HG03064 (cell line): ENCODE data around the gene ATPAF1.
A peak's percentile ranks its signal among the peaks of the same experiment; 100 is the strongest.
"Not testable (repeated sequence)": the region's sequence is repeated elsewhere in the genome, so short reads cannot be mapped to it uniquely, and the experiment has no call there.

ENCODE experiments used
- ATAC-seq: cut with Tn5 transposase; IDR thresholded peaks from one replicate; pipeline ENCODE4 v1.9.1; 2021; ENCODE audit warnings: low read depth; ENCODE audit not compliant: unreplicated experiment

The ATPAF1 gene

DNA sequence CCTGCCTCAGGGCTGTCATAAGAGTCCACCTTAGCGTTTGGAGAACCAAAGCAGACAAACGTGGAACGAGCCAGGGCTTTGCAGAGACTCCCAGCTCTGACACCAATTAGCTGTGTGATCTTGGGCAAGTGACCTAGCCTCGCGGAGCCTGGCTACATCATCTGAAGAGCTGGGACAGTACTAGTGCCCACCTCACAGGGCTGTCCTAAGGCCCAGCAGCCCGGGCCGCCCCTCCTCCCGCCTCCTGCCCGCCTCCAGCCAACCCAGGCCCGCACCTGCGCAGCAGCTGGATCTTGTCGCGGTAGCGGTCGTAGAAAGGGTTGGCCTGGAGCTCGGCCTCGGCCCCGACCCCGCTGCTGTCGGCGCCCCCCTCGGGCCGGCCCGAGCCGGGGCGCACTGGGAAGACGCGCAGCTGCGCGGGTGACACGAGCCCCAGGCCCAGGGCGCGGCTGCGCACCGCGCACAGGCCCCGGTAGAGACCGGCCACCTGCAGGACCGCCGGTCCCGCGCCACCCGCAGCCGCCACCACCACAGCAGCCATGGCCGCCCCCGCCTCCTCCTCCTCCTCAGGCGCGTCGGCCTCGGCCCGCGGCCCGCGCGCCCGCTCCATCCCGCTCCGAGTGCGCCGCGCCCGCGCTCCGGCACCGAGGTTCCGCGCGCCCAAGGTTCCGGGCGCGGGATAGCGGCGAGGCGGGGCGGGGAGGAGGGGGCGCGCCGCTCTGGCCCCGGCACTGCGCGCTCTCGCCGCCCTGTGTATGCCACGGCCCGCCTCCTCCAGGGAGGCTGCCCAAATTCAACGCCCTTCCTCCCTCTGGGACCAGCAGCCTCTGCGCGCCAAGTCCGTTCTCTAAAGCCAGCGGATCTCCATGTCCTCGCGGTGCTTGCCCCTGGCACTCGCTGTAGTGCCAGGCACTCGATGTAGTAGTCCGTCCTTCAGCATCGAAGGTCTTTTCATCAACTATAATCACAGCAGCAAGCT lies at the start of gene ATPAF1:
TSS of gene ATPAF1 (minus strand) at position 583 of the 979 bp plus-strand sequence. CDS start at position 541, 42 bp downstream.
- ATAC-seq, result peak; percentile 67

GRCh38 chr1:46717654-46718053 lies 49.5 kb upstream of the ATPAF1 start:
- no peak for ATAC-seq

GRCh38 chr1:46714976-46715375 lies 46.8 kb upstream of the ATPAF1 start:
- ATAC-seq, result no peak

- ATAC-seq, result no peak
These were observed 40.0 kb upstream of the ATPAF1 start for GRCh38 chr1:46708121-46708520.

DNA sequence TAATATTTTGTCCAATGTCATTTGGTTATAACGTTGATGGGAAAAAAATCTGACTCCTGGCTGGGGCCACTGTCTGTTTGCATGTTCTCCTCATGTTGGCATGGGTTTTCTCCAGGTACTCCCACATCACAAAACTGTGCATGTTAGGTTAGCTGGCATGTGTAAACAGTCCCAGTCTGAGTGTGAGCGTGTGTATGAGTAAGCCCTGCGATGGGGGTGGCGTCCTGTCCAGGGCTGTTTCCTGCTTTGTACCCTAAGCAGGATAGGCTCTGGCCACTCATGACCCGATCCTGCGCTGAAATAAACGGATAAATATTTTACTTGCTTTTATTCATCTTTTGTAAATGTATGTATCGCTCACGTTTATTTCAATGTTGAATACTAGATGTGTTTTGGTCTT lies 37.2 kb upstream of the ATPAF1 start:
- no peak for ATAC-seq

DNA sequence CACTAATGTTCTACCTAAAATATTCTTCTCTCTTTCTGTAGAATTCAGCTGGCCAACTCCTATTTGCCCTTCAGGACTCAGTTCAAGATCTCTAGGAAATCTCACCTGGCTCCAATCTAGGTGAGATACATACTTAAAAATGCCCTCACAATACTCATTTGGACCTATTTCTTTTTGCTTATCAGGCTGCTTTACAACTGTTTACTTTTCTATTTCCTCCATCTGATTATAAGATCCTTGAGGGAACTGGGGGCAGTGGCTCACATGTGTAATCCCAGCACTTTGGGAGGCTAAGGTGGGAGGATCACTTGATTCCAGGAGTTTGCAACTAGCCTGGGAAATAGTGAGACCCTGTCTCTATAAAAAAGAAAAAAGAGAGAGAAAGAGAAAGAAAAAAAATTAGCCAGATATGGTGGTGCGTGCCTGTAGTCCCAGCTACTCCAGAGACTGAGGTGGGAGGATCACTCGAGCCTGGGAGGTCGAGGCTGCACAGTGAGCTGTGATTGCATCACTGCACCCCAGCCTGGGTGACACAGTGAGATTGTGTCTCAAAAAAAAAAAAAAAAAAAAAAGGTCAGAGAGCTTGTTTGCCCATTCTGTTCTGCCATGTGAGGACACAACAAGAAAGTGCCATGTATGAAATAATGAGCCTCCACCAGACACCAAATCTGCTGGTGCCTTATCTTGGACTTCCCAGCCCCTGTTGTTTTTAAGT lies 35.9 kb upstream of the ATPAF1 start:
- ATAC-seq, result no peak

GRCh38 chr1:46699666-46700065 lies 31.5 kb upstream of the ATPAF1 start:
- no peak for ATAC-seq

- no peak for ATAC-seq
These were observed 28.9 kb upstream of the ATPAF1 start for GRCh38 chr1:46697053-46697452.

DNA sequence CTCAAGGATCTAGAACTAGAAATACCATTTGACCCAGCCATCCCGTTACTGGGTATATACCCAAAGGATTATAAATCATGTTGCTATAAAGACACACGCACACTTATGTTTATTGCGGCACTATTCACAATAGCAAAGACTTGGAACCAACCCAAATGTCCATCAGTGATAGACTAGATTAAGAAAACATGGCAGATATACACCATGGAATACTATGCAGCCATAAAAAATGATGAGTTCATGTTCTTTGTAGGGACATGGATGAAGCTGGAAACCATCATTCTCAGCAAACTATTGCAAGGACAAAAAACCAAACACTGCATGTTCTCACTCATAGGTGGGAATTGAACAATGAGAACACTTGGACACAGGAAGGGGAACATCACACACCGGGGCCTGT lies 26.5 kb upstream of the ATPAF1 start:
- ATAC-seq, result not testable (repeated sequence)

GRCh38 chr1:46692811-46693770 lies 24.9 kb upstream of the ATPAF1 start:
- ATAC-seq, result no peak

DNA sequence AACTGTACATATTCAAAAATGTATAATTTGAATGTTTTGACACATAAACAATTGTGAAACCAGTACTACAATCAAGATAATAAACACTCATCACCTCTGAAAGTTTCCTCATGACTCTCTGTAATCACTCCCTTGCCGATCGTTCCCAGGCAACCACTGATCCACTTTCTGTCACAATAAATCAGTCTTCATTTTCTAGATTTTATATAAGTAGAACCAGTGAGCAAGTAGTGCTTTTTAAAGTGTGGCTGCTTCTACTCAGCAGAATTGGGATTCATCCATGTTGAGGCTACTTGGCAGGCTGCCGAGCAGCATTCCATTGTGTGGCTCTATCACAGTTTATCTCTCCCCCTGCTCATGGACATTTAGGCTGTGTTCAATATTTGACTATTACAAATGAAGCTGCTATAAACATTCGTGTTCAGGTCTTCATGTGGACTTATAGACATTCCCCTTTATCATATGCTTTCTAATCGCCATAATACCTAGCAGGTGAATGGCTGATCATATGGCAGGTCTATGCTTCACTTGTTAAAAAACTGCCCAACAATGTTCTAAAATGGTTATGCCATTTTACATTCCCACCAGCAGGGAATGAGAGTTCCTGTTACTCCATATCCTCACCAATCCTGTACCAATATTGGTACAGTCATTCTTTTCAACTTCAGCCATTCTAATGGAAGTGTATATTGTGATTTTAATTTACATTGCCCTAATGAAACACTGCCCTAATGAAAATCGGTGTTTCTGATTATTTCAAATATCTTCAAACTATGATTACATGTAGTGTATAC lies 24.0 kb upstream of the ATPAF1 start:
- ATAC-seq, result no peak

GRCh38 chr1:46690931-46691421 lies 22.8 kb upstream of the ATPAF1 start:
- no peak for ATAC-seq

GRCh38 chr1:46689897-46690296 lies 21.7 kb upstream of the ATPAF1 start:
- ATAC-seq, result no peak

DNA sequence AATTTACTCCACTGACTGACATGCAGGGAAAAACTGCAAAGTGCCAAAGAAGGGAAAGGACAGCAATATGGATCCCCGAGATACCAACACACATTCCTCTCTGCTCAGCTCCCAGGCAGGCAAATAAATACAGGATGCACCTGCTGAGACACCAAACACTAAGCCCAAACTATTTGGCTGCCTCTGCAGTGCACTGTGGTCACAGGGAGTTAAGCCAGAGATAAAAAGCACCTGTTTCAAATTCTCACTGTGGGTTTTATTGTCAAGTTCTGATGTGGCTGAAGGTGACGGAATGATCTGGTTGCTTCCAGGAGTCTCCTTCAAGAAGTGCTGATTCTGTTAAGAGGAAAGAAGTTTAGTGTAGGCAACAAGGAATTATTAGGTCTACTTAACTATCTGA lies 21.2 kb upstream of the ATPAF1 start:
- ATAC-seq, result no peak

- no peak for ATAC-seq
These were observed 19.9 kb upstream of the ATPAF1 start for GRCh38 chr1:46687921-46688509.

DNA sequence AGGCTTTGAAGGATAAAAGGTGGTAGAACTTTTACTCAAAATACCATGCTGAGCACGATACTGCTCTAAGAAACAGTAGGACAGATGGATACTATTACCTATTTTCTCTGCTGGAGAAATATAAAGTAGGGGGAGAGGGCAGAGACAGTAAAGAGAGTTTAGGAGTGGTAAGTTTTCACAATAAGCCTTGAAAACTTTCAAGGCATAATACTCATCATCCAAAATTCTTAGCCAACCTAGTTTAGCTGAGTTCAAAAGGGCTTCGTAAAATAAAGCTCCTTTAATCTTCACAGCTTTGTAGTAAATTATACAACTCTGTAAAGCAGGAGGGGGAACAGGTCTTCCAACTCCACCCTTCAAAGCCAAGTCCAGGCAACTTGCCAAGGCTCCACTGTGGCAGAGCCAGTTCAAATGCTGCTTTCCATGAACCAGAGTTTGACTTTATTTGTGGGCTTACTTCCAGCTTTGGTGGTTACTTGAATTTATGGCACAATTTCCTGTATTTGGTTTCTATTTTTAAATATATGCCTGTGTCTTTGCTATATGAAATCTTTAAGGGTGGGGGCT lies 19.0 kb upstream of the ATPAF1 start:
- ATAC-seq, result no peak

DNA sequence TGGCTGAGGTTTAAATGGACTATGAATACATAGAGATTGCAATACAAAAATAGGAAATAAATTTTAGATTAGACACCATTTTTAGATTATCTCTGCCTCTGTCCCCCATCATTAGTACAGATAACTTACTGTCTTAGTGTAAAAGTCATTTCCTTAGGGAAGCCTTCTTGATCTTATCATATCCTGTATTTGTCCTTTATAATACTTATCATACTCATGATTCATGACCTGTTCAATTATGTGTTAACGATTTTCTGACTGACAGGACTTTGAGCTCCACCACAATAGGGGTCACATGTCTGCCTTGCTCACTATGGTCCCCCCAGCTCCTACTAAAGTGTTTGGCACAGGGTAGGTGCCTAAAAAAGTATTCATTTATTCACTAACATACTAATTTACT lies 18.1 kb upstream of the ATPAF1 start:
- ATAC-seq, result no peak

DNA sequence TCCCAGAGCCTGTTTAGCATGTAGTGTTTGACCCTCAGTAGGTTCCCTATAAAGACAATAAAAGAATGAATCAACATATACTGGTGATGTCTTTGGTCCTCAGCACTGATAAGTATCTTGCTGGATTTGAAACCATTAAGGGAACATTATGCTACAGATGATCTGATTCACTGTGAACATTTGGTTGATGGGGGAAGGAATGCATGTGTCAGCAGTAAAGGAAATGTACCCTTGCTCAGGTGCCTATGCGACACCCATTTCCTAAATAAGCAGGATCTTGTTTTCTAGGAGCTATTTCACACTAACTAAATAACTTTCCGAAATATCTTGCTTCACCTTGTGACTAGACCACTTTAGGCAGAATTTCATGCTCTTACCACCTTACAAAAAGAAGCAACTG lies 16.5 kb upstream of the ATPAF1 start:
- no peak for ATAC-seq

- no peak for ATAC-seq
These were observed 13.9 kb upstream of the ATPAF1 start for GRCh38 chr1:46682064-46682463.
